Peyer's patch (tissue), 4 donors: Measurements from ENCODE around the gene PIK3CD. TPM values are rescaled to one million over a fixed set of nuclear protein-coding genes. Genes with fewer than 3 reads are reported as not detected.
A peak's percentile ranks its signal among the peaks of the same experiment; 100 is the strongest.

Experiments
- DNase-seq, 3 donors: peaks; one replicate each; pipeline ENCODE4 v3.0.0-alpha.2; 2017 to 2019
- H3K27ac ChIP-seq, 4 donors: fragments of 200-600 bp; sonication (generic); one replicate each; pipeline ENCODE4 v1.5.1; 2016 to 2019
- H3K27me3 ChIP-seq, 2 donors: fragments of 200-600 bp; sonication (generic); one replicate each; pipeline ENCODE4 v1.5.1; 2019
- H3K36me3 ChIP-seq, 3 donors: fragments of 200-600 bp; sonication (generic); one replicate each; pipeline ENCODE4 v1.5.1; 2016 to 2019
- H3K4me1 ChIP-seq, 4 donors: fragments of 200-600 bp; sonication (generic); one replicate each; pipeline ENCODE4 v1.5.1; 2016 to 2019
- H3K4me3 ChIP-seq, 4 donors: fragments of 200-600 bp; sonication (generic); 1 replicate in 3 of 4; 2 replicates in 1 of 4; pipeline ENCODE4 v1.5.1; 2016 to 2019; ENCODE audit warnings: mild to moderate bottlenecking in 1 of 4
- H3K9me3 ChIP-seq, 4 donors: fragments of 200-600 bp; sonication (generic); one replicate each; pipeline ENCODE4 v1.5.1; 2016 to 2019; ENCODE audit warnings: mild to moderate bottlenecking in 1 of 4
- POLR2A ChIP-seq, 2 donors: fragments of 450-650 bp; IDR thresholded peaks; one replicate each; pipeline ENCODE4 v1.5.1; 2017; ENCODE audit warnings: antibody characterized with exemption in 2 of 2, mild to moderate bottlenecking in 2 of 2, moderate library complexity in 2 of 2
- total RNA-seq, 4 donors: library from RNA; depleted of rRNA; stranded (reverse); fragments of >200 nt; gene quantifications; one replicate each; pipeline ENCODE4 v1.1.0, GENCODE V29; 2016
- TF ChIP-seq, protein P1 (sequence below), 6 experiments: fragments of 450-650 bp in 4 of 6; fragments of 200-600 bp in 2 of 6; sonication (generic) in 1 of 6; IDR thresholded peaks; one replicate each; pipeline ENCODE4 v1.5.1; 2017 to 2019; ENCODE audit warnings: antibody characterized with exemption in 6 of 6, mild to moderate bottlenecking in 3 of 6, moderate library complexity in 1 of 6

PIK3CD gene
- total RNA-seq, 4 donors from 2014 or later = 2.8 to 34.7 (median 7.6) TPM

DNA sequence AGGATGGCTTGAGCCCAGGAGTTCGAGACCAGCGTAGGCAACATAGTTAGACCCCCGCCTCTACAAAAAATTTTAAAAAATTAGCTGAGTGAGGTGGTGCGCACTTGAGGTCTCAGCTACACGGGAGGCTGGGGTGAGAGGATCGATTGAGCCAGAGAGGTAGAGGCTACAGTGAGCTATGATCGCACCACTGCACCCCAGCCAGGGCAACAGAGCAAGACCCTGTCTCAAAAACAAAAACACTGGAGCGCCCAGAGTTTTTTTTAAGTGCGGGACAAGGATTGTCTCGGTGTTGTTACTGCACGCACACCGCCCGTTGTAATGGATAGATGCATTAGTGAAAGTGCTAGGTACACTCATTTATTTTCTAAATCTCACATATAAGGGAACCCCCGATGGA, 37.1 kb downstream of the PIK3CD start:
- no peak for DNase-seq
- H3K36me3 ChIP-seq = no peaks in the 10 kb centered on the region
- peak overlapping the region; percentile 48 to 86 (median 66) for H3K4me3 ChIP-seq
- H3K9me3 ChIP-seq = peaks cover 0 to 4% (median 0%) of the 10 kb centered on the region in 4 donors
- TF ChIP-seq, protein P1, sequence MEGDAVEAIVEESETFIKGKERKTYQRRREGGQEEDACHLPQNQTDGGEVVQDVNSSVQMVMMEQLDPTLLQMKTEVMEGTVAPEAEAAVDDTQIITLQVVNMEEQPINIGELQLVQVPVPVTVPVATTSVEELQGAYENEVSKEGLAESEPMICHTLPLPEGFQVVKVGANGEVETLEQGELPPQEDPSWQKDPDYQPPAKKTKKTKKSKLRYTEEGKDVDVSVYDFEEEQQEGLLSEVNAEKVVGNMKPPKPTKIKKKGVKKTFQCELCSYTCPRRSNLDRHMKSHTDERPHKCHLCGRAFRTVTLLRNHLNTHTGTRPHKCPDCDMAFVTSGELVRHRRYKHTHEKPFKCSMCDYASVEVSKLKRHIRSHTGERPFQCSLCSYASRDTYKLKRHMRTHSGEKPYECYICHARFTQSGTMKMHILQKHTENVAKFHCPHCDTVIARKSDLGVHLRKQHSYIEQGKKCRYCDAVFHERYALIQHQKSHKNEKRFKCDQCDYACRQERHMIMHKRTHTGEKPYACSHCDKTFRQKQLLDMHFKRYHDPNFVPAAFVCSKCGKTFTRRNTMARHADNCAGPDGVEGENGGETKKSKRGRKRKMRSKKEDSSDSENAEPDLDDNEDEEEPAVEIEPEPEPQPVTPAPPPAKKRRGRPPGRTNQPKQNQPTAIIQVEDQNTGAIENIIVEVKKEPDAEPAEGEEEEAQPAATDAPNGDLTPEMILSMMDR (IDR thresholded peaks at IDR 0.05) = no peak
- TF ChIP-seq POLR2A (IDR thresholded peaks at IDR 0.05) = no peak
- H3K4me1 ChIP-seq = peaks cover 6 to 39% (median 23%) of the 10 kb centered on the region in 4 donors
- H3K27me3 ChIP-seq = no peaks in the 10 kb centered on the region
- peak overlapping the region in 2 of 4 donors; percentile 32 to 87 for H3K27ac ChIP-seq

DNA sequence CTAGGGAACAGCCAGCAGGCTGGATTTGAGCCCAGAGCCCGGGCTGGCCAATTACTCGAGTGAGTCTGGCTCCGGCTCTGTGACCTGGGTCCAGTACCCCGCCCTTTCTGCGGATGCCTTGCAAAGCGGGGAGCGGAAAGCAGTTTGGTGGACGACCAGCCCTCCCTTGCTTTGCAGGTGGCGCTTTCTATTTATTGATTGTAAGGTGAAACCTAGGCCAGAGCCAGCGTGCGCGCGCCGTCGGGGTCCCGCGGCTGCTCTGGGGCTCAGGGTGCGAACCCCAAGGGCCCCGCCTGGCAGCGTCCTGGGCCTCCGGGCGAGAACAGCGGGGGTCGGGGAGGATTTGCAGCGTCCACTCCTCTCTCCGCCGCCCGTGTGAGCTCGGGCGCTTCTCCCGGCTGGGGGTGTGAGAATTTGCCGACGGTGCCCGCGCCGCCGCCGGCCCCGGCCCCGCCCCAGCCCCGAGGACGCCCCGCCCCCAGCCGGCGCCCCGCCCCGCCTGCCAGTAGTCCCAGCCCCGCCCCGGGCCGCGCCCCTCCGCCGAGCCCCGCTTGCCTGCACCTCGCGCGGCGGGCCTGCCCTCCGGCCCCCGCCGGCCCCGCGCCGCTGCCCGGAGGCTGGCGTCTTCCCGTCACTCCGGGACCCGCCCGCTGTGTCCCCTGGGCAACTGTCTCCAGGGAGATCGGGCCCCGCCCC, 37.6 kb downstream of the PIK3CD start:
- Histone ChIP-seq H3K9me3 (peaks cover 0 to 4% (median 0%) of the 10 kb centered on the region in 4 donors), H3K4me1 (peaks cover 6 to 39% (median 23%) of the 10 kb centered on the region in 4 donors), H3K36me3 (no peaks in the 10 kb centered on the region), H3K27me3 (no peaks in the 10 kb centered on the region), H3K27ac (peak overlapping the region in 3 of 4 donors; percentile 13 to 87 (median 32)), H3K4me3 (peak overlapping the region; percentile 48 to 86 (median 66))
- TF ChIP-seq, protein P1 (IDR thresholded peaks at IDR 0.05) = no peak
- TF ChIP-seq POLR2A (IDR thresholded peaks at IDR 0.05) = no peak
- DNase-seq = peak; percentile 89 to 93 (median 92)

DNA sequence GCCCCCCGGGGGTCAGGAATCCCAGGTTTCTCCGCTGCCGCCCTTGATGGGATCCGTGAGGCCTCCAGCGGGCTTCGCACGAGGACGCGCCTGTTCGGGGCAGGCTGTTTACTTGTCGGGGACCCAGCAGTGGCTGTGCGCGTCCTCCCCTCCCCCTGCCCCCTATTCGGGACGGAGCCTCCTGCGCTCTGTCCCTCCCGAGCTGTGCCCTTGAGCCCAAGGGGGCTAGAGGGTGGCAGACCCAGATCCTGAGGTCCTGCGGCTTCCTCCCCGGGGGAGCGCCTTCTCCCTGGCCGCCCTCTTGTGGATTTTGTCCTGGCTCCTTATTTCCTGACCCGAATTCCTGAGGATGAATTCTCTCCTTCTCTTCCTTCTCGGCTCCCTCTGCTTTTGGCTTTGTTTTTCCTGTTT, 38.4 kb downstream of the PIK3CD start:
- no peak for TF ChIP-seq POLR2A (IDR thresholded peaks at IDR 0.05)
- Histone ChIP-seq H3K27me3 (no peaks in the 10 kb centered on the region), H3K36me3 (no peaks in the 10 kb centered on the region), H3K27ac (peak overlapping the region; percentile 7 to 87 (median 22)), H3K4me1 (peaks cover 6 to 39% (median 23%) of the 10 kb centered on the region in 4 donors), H3K4me3 (peak overlapping the region; percentile 48 to 86 (median 66)), H3K9me3 (peaks cover 0 to 4% (median 0%) of the 10 kb centered on the region in 4 donors)
- peak in 2 of 3 donors; percentile 52 to 59 for DNase-seq

DNA sequence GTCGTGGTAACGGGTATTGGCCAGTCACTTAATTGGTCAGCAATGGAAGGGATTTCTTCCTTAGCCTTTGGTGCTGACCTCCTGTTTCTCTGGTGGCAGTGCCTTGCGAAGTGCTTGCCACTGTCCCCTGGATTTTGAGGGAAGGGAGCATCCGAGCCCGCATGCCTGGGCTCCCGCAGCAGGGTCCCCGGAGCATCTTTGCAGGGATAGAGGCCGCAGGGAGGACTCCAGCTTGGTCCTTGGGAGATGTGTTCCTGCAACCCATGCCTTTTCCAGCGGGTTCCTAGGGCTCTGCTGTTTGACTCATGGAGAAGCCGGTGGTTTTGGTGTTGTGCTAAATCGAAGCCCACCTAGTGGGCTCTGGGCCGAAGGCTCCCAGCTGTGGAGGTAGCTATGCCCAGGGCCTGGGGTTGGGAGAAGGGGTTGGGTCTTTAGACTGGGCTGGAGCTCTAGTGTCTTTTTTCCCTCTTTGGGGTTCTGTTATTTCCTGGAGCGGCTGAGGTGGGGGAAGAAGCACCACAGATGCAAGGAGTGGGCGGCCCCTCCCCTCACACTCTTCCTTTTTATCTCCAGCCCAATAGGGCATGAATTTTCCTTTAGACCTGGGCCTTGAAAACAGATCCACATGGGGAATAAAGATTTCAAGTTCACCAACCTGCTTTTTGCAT, 39.0 kb downstream of the PIK3CD start:
- Histone ChIP-seq H3K27ac (peak overlapping the region in 1 of 4 donors; percentile 13), H3K4me3 (peak overlapping the region in 1 of 4 donors; percentile 86), H3K36me3 (no peaks in the 10 kb centered on the region), H3K27me3 (no peaks in the 10 kb centered on the region), H3K9me3 (peaks cover 0 to 4% (median 0%) of the 10 kb centered on the region in 4 donors), H3K4me1 (peaks cover 6 to 39% (median 23%) of the 10 kb centered on the region in 4 donors)
- TF ChIP-seq, protein P1 (IDR thresholded peaks at IDR 0.05) = no peak
- TF ChIP-seq POLR2A (IDR thresholded peaks at IDR 0.05) = no peak
- no peak for DNase-seq

DNA sequence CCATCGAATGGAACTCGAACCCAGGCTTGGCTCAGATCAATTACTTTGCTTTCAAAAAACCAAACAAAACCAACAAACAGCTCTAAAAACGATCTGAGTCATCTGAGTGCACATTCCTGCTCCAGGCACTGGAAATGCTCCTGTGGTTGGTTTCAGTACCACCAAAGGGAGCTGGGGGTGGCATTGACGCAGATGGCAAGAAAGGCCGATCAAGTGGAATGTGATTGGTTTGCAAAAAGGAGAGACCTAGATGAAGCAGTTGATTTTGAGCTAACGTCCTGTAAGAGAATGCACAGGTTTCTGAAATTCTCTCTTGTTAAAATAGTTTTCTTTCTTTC, 39.5 kb downstream of the PIK3CD start:
- H3K4me1 ChIP-seq = peaks cover 6 to 39% (median 23%) of the 10 kb centered on the region in 4 donors
- TF ChIP-seq, protein P1 (IDR thresholded peaks at IDR 0.05) = no peak
- TF ChIP-seq POLR2A (IDR thresholded peaks at IDR 0.05) = no peak

DNA sequence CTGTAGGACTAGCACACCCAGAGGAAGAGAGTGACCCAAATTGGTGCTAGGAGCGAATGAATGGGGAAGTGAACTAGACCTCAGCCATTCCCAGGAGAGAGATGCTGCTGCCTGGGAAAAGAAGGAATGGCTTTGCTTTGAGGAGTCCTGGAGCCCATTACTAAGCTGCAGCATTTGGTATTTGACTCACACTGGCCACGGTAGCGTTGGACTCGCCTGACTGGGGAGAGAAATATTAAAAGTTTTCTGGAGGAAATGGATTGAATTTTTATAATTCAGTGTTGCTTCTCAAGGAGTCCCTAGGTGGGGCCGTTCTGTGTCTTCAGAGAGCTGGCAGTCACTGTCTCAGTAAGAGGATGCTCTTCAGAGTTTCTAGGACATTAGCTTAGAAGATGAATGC, 40.2 kb downstream of the PIK3CD start:
- no peak for DNase-seq
- TF ChIP-seq POLR2A (IDR thresholded peaks at IDR 0.05) = no peak
- TF ChIP-seq, protein P1 (IDR thresholded peaks at IDR 0.05) = no peak
- peaks cover 0 to 4% (median 0%) of the 10 kb centered on the region in 4 donors for H3K9me3 ChIP-seq

More for the DNA sequence above, 39.5 kb downstream of the PIK3CD start:
- Histone ChIP-seq H3K27me3 (no peaks in the 10 kb centered on the region), H3K9me3 (peaks cover 0 to 4% (median 0%) of the 10 kb centered on the region in 4 donors), H3K4me3 (no peak overlapping the region), H3K36me3 (no peaks in the 10 kb centered on the region), H3K27ac (no peak overlapping the region)
- DNase-seq = no peak

More for the DNA sequence above, 40.2 kb downstream of the PIK3CD start:
- Histone ChIP-seq H3K4me1 (peaks cover 6 to 39% (median 23%) of the 10 kb centered on the region in 4 donors), H3K36me3 (no peaks in the 10 kb centered on the region), H3K27ac (no peak overlapping the region), H3K4me3 (no peak overlapping the region), H3K27me3 (no peaks in the 10 kb centered on the region)
